ENCODE measurements around the gene PAQR7. TPM values are rescaled to one million over a fixed set of nuclear protein-coding genes. Genes with fewer than 3 reads are reported as not detected.
A peak's percentile ranks its signal among the peaks of the same experiment; 100 is the strongest.

The PAQR7 gene
- total RNA-seq, 1 donor, result 9.8 TPM

GRCh38 chr1:25905680-25906643 lies 30.5 kb upstream of the PAQR7 start, which contains the start of gene STMN1:
Gene STMN1 (minus strand): TSS chr1:25906419. CDS start chr1:25904676, 1,743 bp downstream.
- Histone ChIP-seq H3K4me3 (ENCODE audit: insufficient read depth, low read length) (peak within 1 kb of the TSS; percentile 75), H3K36me3 (ENCODE audit: insufficient read depth, low read length) (peaks cover 23% of the 10 kb centered on the region)

GRCh38 chr1:25904943-25905679 lies 29.6 kb upstream of the PAQR7 start:
- peak; percentile 98 for DNase-seq (ENCODE audit: insufficient read length, low spot score, missing footprints)
- Histone ChIP-seq H3K79me2 (ENCODE audit: insufficient read depth, low read length) (peaks cover 48% of the 10 kb centered on the region), H3K27ac (ENCODE audit: low read depth, low read length) (peak overlapping the region; percentile 77), H3K36me3 (ENCODE audit: insufficient read depth, low read length) (peaks cover 31% of the 10 kb centered on the region), H3K27me3 (ENCODE audit: insufficient read depth, low read length) (no peaks in the 10 kb centered on the region), H3K9me3 (ENCODE audit: low read depth, low read length) (no peaks in the 10 kb centered on the region), H4K20me1 (ENCODE audit: insufficient read depth, low read length) (no peaks in the 10 kb centered on the region), H2AFZ (ENCODE audit: low read length) (peak overlapping the region; percentile 68), H3K4me3 (ENCODE audit: insufficient read depth, low read length) (peak overlapping the region; percentile 75), H3K4me2 (ENCODE audit: insufficient read depth, low read length) (peak overlapping the region; percentile 83), H3K4me1 (ENCODE audit: insufficient read depth, low read length) (peaks cover 23% of the 10 kb centered on the region)
- TF ChIP-seq CTCF (IDR thresholded peaks at IDR 0.05; ENCODE audit: extremely low read depth, low read depth, low read length), result peak; percentile 20

More at GRCh38 chr1:25905680-25906643, 30.5 kb upstream of the PAQR7 start, which contains the start of gene STMN1:
- Histone ChIP-seq H3K27ac (ENCODE audit: low read depth, low read length) (peak within 1 kb of the TSS; percentile 77), H3K27me3 (ENCODE audit: insufficient read depth, low read length) (no peaks in the 10 kb centered on the region), H4K20me1 (ENCODE audit: insufficient read depth, low read length) (no peaks in the 10 kb centered on the region), H3K4me1 (ENCODE audit: insufficient read depth, low read length) (peaks cover 23% of the 10 kb centered on the region), H3K9me3 (ENCODE audit: low read depth, low read length) (no peaks in the 10 kb centered on the region), H3K4me2 (ENCODE audit: insufficient read depth, low read length) (peak within 1 kb of the TSS; percentile 83), H3K79me2 (ENCODE audit: insufficient read depth, low read length) (peaks cover 40% of the 10 kb centered on the region), H2AFZ (ENCODE audit: low read length) (peak within 1 kb of the TSS; percentile 88)
- no peak for TF ChIP-seq CTCF (IDR thresholded peaks at IDR 0.05; ENCODE audit: extremely low read depth, low read depth, low read length)
- DNase-seq (ENCODE audit: insufficient read length, low spot score, missing footprints), result peak; percentile 97

- Histone ChIP-seq H3K27me3 (ENCODE audit: insufficient read depth, low read length) (no peaks in the 10 kb centered on the region), H3K79me2 (ENCODE audit: insufficient read depth, low read length) (peaks cover 59% of the 10 kb centered on the region), H4K20me1 (ENCODE audit: insufficient read depth, low read length) (no peaks in the 10 kb centered on the region), H2AFZ (ENCODE audit: low read length) (peak overlapping the region; percentile 68), H3K27ac (ENCODE audit: low read depth, low read length) (no peak overlapping the region), H3K9me3 (ENCODE audit: low read depth, low read length) (no peaks in the 10 kb centered on the region), H3K4me2 (ENCODE audit: insufficient read depth, low read length) (peak overlapping the region; percentile 83), H3K4me3 (ENCODE audit: insufficient read depth, low read length) (peak overlapping the region; percentile 75), H3K4me1 (ENCODE audit: insufficient read depth, low read length) (peaks cover 23% of the 10 kb centered on the region), H3K36me3 (ENCODE audit: insufficient read depth, low read length) (peaks cover 40% of the 10 kb centered on the region)
- no peak for TF ChIP-seq CTCF (IDR thresholded peaks at IDR 0.05; ENCODE audit: extremely low read depth, low read depth, low read length)
- DNase-seq (ENCODE audit: insufficient read length, low spot score, missing footprints), result no peak
These were observed 28.5 kb upstream of the PAQR7 start for GRCh38 chr1:25903986-25904385.
